Measurements from ENCODE around the gene CDS1. TPM values are rescaled to one million over a fixed set of nuclear protein-coding genes. Genes with fewer than 3 reads are reported as not detected.

CDS1 gene
- total and polyA plus RNA-seq, 2 of the 8 experiments (the other 6 are each of a cell fraction or from before 2014, with no cell fraction given), result 8.7 to 13.9 TPM

- TF ChIP-seq, protein P1, sequence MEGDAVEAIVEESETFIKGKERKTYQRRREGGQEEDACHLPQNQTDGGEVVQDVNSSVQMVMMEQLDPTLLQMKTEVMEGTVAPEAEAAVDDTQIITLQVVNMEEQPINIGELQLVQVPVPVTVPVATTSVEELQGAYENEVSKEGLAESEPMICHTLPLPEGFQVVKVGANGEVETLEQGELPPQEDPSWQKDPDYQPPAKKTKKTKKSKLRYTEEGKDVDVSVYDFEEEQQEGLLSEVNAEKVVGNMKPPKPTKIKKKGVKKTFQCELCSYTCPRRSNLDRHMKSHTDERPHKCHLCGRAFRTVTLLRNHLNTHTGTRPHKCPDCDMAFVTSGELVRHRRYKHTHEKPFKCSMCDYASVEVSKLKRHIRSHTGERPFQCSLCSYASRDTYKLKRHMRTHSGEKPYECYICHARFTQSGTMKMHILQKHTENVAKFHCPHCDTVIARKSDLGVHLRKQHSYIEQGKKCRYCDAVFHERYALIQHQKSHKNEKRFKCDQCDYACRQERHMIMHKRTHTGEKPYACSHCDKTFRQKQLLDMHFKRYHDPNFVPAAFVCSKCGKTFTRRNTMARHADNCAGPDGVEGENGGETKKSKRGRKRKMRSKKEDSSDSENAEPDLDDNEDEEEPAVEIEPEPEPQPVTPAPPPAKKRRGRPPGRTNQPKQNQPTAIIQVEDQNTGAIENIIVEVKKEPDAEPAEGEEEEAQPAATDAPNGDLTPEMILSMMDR (IDR thresholded peaks at IDR 0.05; ENCODE audit: control extremely low read depth in 1 of 3, insufficient read depth in 1 of 3, low read depth in 1 of 3, low read length in 3 of 3), result no peak
- TF ChIP-seq BRCA1 (IDR thresholded peaks at IDR 0.05; ENCODE audit: low read depth, low read length), result no peak
- TF ChIP-seq TAF1 (IDR thresholded peaks at IDR 0.05; ENCODE audit: low read depth, low read length), result no peak
- TF ChIP-seq CBX5 (IDR thresholded peaks at IDR 0.05; ENCODE audit: low read depth, low read length), result no peak
- no peak for TF ChIP-seq CHD2 (IDR thresholded peaks at IDR 0.05; ENCODE audit: low read length)
- no peak for TF ChIP-seq TAF7 (optimal IDR thresholded peaks at IDR 0.05; ENCODE audit: borderline replicate concordance, low read depth, low read length)
These were observed 43.7 kb downstream of the CDS1 start (continued) for GRCh38 chr4:84626673-84627072.

Measured in H1 (cell line).